Neuronal stem cell (in vitro differentiated cells): ENCODE measurements around the gene FAM47C.
"Not testable (repeated sequence)": the region's sequence is repeated elsewhere in the genome, so short reads cannot be mapped to it uniquely, and the experiment has no call there.

Experiments used
- DNase-seq: peaks from one replicate; pipeline ENCODE4 v3.0.0-alpha.2; 2013; ENCODE audit warnings: low spot score
- H2AFZ ChIP-seq: one replicate; pipeline ENCODE4 v1.6.1; 2013; ENCODE audit warnings: mild to moderate bottlenecking, low read length, inconsistent platforms
- H2AK5ac ChIP-seq: 2 replicates; pipeline ENCODE4 v1.6.1; 2013; ENCODE audit warnings: low read depth, mild to moderate bottlenecking, inconsistent platforms, low read length, moderate library complexity, mixed read lengths
- H2BK120ac ChIP-seq: 2 replicates; pipeline ENCODE4 v1.6.1; 2013; ENCODE audit warnings: low read depth, mild to moderate bottlenecking, inconsistent platforms, low read length, moderate library complexity, mixed read lengths
- H2BK12ac ChIP-seq: one replicate; pipeline ENCODE4 v1.6.1; 2013; ENCODE audit warnings: low read length, inconsistent platforms
- H2BK15ac ChIP-seq: 2 replicates; pipeline ENCODE4 v1.6.1; 2013; ENCODE audit warnings: mild to moderate bottlenecking, low read length, inconsistent platforms, mixed read lengths
- H2BK5ac ChIP-seq: one replicate; pipeline ENCODE4 v1.6.1; 2013; ENCODE audit warnings: inconsistent platforms, mild to moderate bottlenecking, low read length, moderate library complexity
- H3K14ac ChIP-seq: one replicate; pipeline ENCODE4 v1.6.1; 2013; ENCODE audit warnings: low read length, inconsistent platforms
- H3K18ac ChIP-seq: 2 replicates; pipeline ENCODE4 v1.6.1; 2013; ENCODE audit warnings: low read length, inconsistent platforms
- H3K23ac ChIP-seq: 2 replicates; pipeline ENCODE4 v1.6.1; 2013; ENCODE audit warnings: low read depth, mild to moderate bottlenecking, mixed read lengths, low read length, inconsistent platforms; ENCODE audit not compliant: poor library complexity
- H3K27ac ChIP-seq: replicated peaks from 3 replicates; pipeline ENCODE4 v1.5.1; 2013; ENCODE audit warnings: low read length, inconsistent platforms
- H3K27me3 ChIP-seq, 3 experiments: 2 replicates each; pipeline ENCODE4 v1.6.1; 2013; ENCODE audit warnings: low read length in 3 of 3, mild to moderate bottlenecking in 2 of 3, inconsistent platforms in 1 of 3, low read depth in 1 of 3, mixed read lengths in 1 of 3, moderate library complexity in 1 of 3; ENCODE audit not compliant: control insufficient read depth in 3 of 3, insufficient read depth in 3 of 3
- H3K36me3 ChIP-seq, 2 donors: replicated peaks in 1 of 2; 2 replicates each; pipeline ENCODE4 v1.6.1; 2013; ENCODE audit warnings: low read length in 2 of 2; ENCODE audit not compliant: control insufficient read depth in 2 of 2, insufficient read depth in 2 of 2
- H3K4ac ChIP-seq: 2 replicates; pipeline ENCODE4 v1.6.1; 2013; ENCODE audit warnings: inconsistent platforms, mild to moderate bottlenecking, low read length, moderate library complexity
- H3K4me1 ChIP-seq, 2 donors: 1 replicate in 1 of 2; 2 replicates in 1 of 2; pipeline ENCODE4 v1.6.1; 2013; ENCODE audit warnings: low read length in 2 of 2, low read depth in 1 of 2; ENCODE audit not compliant: control insufficient read depth in 2 of 2, insufficient read depth in 1 of 2
- H3K4me2 ChIP-seq: one replicate; pipeline ENCODE4 v1.6.1; 2013; ENCODE audit warnings: mild to moderate bottlenecking, low read length, inconsistent platforms; ENCODE audit not compliant: insufficient read depth, poor library complexity, severe bottlenecking
- H3K4me3 ChIP-seq, 2 donors: 2 replicates each; pipeline ENCODE4 v1.5.1; 2013; ENCODE audit warnings: low read length in 2 of 2, mild to moderate bottlenecking in 2 of 2, inconsistent platforms in 1 of 2, moderate library complexity in 1 of 2
- H3K79me1 ChIP-seq: one replicate; pipeline ENCODE4 v1.6.1; 2013; ENCODE audit warnings: low read depth, mild to moderate bottlenecking, inconsistent platforms, low read length, moderate library complexity
- H3K9ac ChIP-seq: one replicate; pipeline ENCODE4 v1.6.1; 2013; ENCODE audit warnings: mild to moderate bottlenecking, low read depth, low read length, inconsistent platforms; ENCODE audit not compliant: poor library complexity
- H3K9me3 ChIP-seq, 2 donors: replicated peaks in 1 of 2; 2 replicates each; pipeline versions ENCODE3 to v1.6.1; 2013; ENCODE audit warnings: low read length in 2 of 2, mild to moderate bottlenecking in 2 of 2, inconsistent platforms in 1 of 2, low read depth in 1 of 2, mixed read lengths in 1 of 2, moderate library complexity in 1 of 2; ENCODE audit not compliant: control insufficient read depth in 2 of 2, insufficient read depth in 1 of 2
- H4K8ac ChIP-seq: one replicate; pipeline ENCODE4 v1.6.1; 2013; ENCODE audit warnings: low read depth, mild to moderate bottlenecking, inconsistent platforms, low read length, moderate library complexity
- H4K91ac ChIP-seq: one replicate; pipeline ENCODE4 v1.6.1; 2013; ENCODE audit warnings: low read length, low read depth, mild to moderate bottlenecking, inconsistent platforms; ENCODE audit not compliant: poor library complexity
- WGBS, 2 donors: extraction: QIAGEN DNeasy Blood & Tissue Kit; methylation state at CpG; one replicate each; pipeline ENCODE4 v1.1.7; 2013; ENCODE audit warnings: missing lambda C conversion rate in 2 of 2, mixed read lengths in 1 of 2; ENCODE audit not compliant: insufficient read length in 2 of 2, insufficient replicate concordance in 1 of 2; ENCODE audit errors: extremely low coverage in 2 of 2; 5-methylcytosine and 5-hydroxymethylcytosine counted together

Gene FAM47C

GRCh38 chrX:37042956-37043885 lies 35.1 kb downstream of the FAM47C start:
- H2BK5ac ChIP-seq, H3K36me3 ChIP-seq, H3K27ac ChIP-seq, H3K4me3 ChIP-seq, H3K18ac ChIP-seq, H4K91ac ChIP-seq, H4K8ac ChIP-seq, H2AK5ac ChIP-seq, H3K14ac ChIP-seq, H2BK12ac ChIP-seq, H3K27me3 ChIP-seq, H2AFZ ChIP-seq, H3K4me2 ChIP-seq, H2BK15ac ChIP-seq, H2BK120ac ChIP-seq, DNase-seq, H3K9ac ChIP-seq, H3K23ac ChIP-seq, H3K79me1 ChIP-seq, H3K9me3 ChIP-seq, H3K4ac ChIP-seq, H3K4me1 ChIP-seq: not testable (repeated sequence)
- WGBS, 2 donors = no CpG with 5 or more reads among the region's 56 CpGs

DNA sequence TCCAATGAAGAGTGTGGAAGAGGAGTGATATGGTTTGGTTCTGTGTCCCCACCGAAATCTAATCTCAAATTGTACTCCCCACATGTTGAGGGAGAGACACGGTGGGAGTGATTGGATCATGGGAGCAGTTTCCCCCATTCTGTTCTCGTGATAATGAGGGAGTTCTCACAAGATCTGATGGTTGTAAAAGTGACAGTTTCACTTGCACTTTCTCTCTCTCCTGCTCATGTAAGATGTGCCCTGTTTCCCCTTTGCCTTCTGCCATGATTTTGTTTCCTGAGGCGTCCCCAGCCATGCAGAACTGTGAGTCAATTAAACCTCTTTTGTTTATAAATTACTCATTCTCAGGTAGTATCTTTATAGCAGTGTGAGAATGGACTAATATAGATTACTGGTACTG lies 39.6 kb downstream of the FAM47C start:
- Histone ChIP-seq H2BK12ac (no peak overlapping the region), H3K14ac (no peak overlapping the region)
- no CpG with 5 or more reads among the region's 4 CpGs for WGBS, 2 donors

GRCh38 chrX:37057572-37057971 lies 49.4 kb downstream of the FAM47C start:
- not testable (repeated sequence) for H2AK5ac ChIP-seq, H3K4me3 ChIP-seq, H3K4me2 ChIP-seq, H2BK120ac ChIP-seq, H3K27ac ChIP-seq, DNase-seq, H2BK15ac ChIP-seq, H3K23ac ChIP-seq, H2BK5ac ChIP-seq, H3K4me1 ChIP-seq, H3K9me3 ChIP-seq, H2AFZ ChIP-seq, H3K9ac ChIP-seq, H3K36me3 ChIP-seq, H3K18ac ChIP-seq, H3K27me3 ChIP-seq, H3K4ac ChIP-seq, H2BK12ac ChIP-seq, H3K79me1 ChIP-seq, H3K14ac ChIP-seq, H4K91ac ChIP-seq, H4K8ac ChIP-seq

More for the DNA sequence above, 39.6 kb downstream of the FAM47C start:
- H3K36me3 ChIP-seq = no peaks in the 10 kb centered on the region
- no peak overlapping the region for H2BK120ac ChIP-seq
- H4K91ac ChIP-seq = no peak overlapping the region
- H2AFZ ChIP-seq = no peak overlapping the region
- H3K9me3 ChIP-seq = no peaks in the 10 kb centered on the region
- H3K4me3 ChIP-seq = no peak overlapping the region
- no peak overlapping the region for H3K23ac ChIP-seq
- H3K27me3 ChIP-seq = no peaks in the 10 kb centered on the region
- no peak for DNase-seq
- no peak overlapping the region for H3K18ac ChIP-seq
- no peak overlapping the region for H3K4me2 ChIP-seq
- H2BK15ac ChIP-seq = no peak overlapping the region
- H3K27ac ChIP-seq = no peak overlapping the region
- H4K8ac ChIP-seq = no peak overlapping the region
- H2BK5ac ChIP-seq = no peak overlapping the region
- H3K4ac ChIP-seq = no peak overlapping the region
- no peaks in the 10 kb centered on the region for H3K79me1 ChIP-seq
- no peak overlapping the region for H3K9ac ChIP-seq
- no peak overlapping the region for H2AK5ac ChIP-seq
- H3K4me1 ChIP-seq = no peaks in the 10 kb centered on the region

GRCh38 chrX:37060999-37061398 lies 52.8 kb downstream of the FAM47C start:
- Histone ChIP-seq H2BK12ac (no peak overlapping the region), H3K4me3 (no peak overlapping the region), H3K9ac (no peak overlapping the region), H3K18ac (no peak overlapping the region), H2AK5ac (no peak overlapping the region), H3K14ac (no peak overlapping the region), H3K4me1 (no peaks in the 10 kb centered on the region), H2BK120ac (no peak overlapping the region), H2BK5ac (no peak overlapping the region), H3K4ac (no peak overlapping the region), H3K23ac (no peak overlapping the region), H4K91ac (no peak overlapping the region), H2AFZ (no peak overlapping the region), H2BK15ac (no peak overlapping the region), H3K27ac (no peak overlapping the region), H3K27me3 (no peaks in the 10 kb centered on the region), H3K9me3 (no peaks in the 10 kb centered on the region), H3K36me3 (no peaks in the 10 kb centered on the region), H4K8ac (no peak overlapping the region), H3K79me1 (no peaks in the 10 kb centered on the region), H3K4me2 (no peak overlapping the region)
- WGBS, 2 donors = no CpG with 5 or more reads among the region's 3 CpGs
- peak; percentile 38 for DNase-seq
